Measurements from ENCODE around the gene TCEAL8. TPM values are rescaled to one million over a fixed set of nuclear protein-coding genes. Genes with fewer than 3 reads are reported as not detected.
A peak's percentile ranks its signal among the peaks of the same experiment; 100 is the strongest.
"Not testable (repeated sequence)": the region's sequence is repeated elsewhere in the genome, so short reads cannot be mapped to it uniquely, and the experiment has no call there.

TCEAL8 gene
- total RNA-seq, 4 donors from 2014 or later: 14.7 to 74.3 (median 22.9) TPM

- peak overlapping the region in 3 of 4 donors; percentile 48 to 69 (median 67) for H3K4me3 ChIP-seq
- peak overlapping the region in 2 of 4 donors; percentile 77 to 83 for H3K27ac ChIP-seq
- DNase-seq: no peak
- no peaks in the 10 kb centered on the region for H3K4me1 ChIP-seq
- no peaks in the 10 kb centered on the region for H3K36me3 ChIP-seq
- TF ChIP-seq POLR2A (IDR thresholded peaks at IDR 0.05): no peak
- TF ChIP-seq CTCF (IDR thresholded peaks at IDR 0.05): no peak
- no peaks in the 10 kb centered on the region for H3K9me3 ChIP-seq
- no peaks in the 10 kb centered on the region for H3K27me3 ChIP-seq
These were observed 1.3 kb downstream of the TCEAL8 start for GRCh38 chrX:103253608-103254007.

GRCh38 chrX:103250977-103251376, 4.0 kb downstream of the TCEAL8 start:
- no peaks in the 10 kb centered on the region for H3K36me3 ChIP-seq
- H3K27ac ChIP-seq: no peak overlapping the region
- H3K4me3 ChIP-seq: no peak overlapping the region
- DNase-seq: no peak
- TF ChIP-seq CTCF (IDR thresholded peaks at IDR 0.05) (no peak), POLR2A (IDR thresholded peaks at IDR 0.05) (no peak)
- no peaks in the 10 kb centered on the region for H3K9me3 ChIP-seq
- no peaks in the 10 kb centered on the region for H3K27me3 ChIP-seq
- no peaks in the 10 kb centered on the region for H3K4me1 ChIP-seq

GRCh38 chrX:103249805-103250204, 5.2 kb downstream of the TCEAL8 start:
- Histone ChIP-seq H3K9me3 (no peaks in the 10 kb centered on the region), H3K27me3 (no peaks in the 10 kb centered on the region), H3K27ac (no peak overlapping the region), H3K4me3 (no peak overlapping the region), H3K36me3 (no peaks in the 10 kb centered on the region), H3K4me1 (no peaks in the 10 kb centered on the region)
- no peak for DNase-seq
- no peak for TF ChIP-seq POLR2A (IDR thresholded peaks at IDR 0.05)
- TF ChIP-seq CTCF (IDR thresholded peaks at IDR 0.05): no peak

- TF ChIP-seq CTCF (IDR thresholded peaks at IDR 0.05) (peak in 4 of 6 experiments; percentile 13 to 42 (median 36)), POLR2A (IDR thresholded peaks at IDR 0.05) (no peak)
- no peak overlapping the region for H3K27ac ChIP-seq
- no peaks in the 10 kb centered on the region for H3K36me3 ChIP-seq
- DNase-seq: no peak
- no peak overlapping the region for H3K4me3 ChIP-seq
- H3K9me3 ChIP-seq: no peaks in the 10 kb centered on the region
- H3K27me3 ChIP-seq: no peaks in the 10 kb centered on the region
- no peaks in the 10 kb centered on the region for H3K4me1 ChIP-seq
These were observed 6.4 kb downstream of the TCEAL8 start for GRCh38 chrX:103248553-103248952.

GRCh38 chrX:103240155-103240554, 14.8 kb downstream of the TCEAL8 start:
- TF ChIP-seq CTCF (IDR thresholded peaks at IDR 0.05): no peak
- no peak for TF ChIP-seq POLR2A (IDR thresholded peaks at IDR 0.05)
- Histone ChIP-seq H3K9me3 (no peaks in the 10 kb centered on the region), H3K36me3 (no peaks in the 10 kb centered on the region), H3K27ac (no peak overlapping the region), H3K4me1 (no peaks in the 10 kb centered on the region), H3K4me3 (no peak overlapping the region), H3K27me3 (no peaks in the 10 kb centered on the region)
- DNase-seq: no peak

GRCh38 chrX:103236296-103236695, 18.7 kb downstream of the TCEAL8 start:
- Histone ChIP-seq H3K4me1 (no peaks in the 10 kb centered on the region), H3K9me3 (no peaks in the 10 kb centered on the region), H3K27me3 (no peaks in the 10 kb centered on the region), H3K27ac (no peak overlapping the region), H3K4me3 (no peak overlapping the region), H3K36me3 (no peaks in the 10 kb centered on the region)
- no peak for TF ChIP-seq POLR2A (IDR thresholded peaks at IDR 0.05)
- no peak for TF ChIP-seq CTCF (IDR thresholded peaks at IDR 0.05)
- no peak for DNase-seq

GRCh38 chrX:103235608-103236007, 19.3 kb downstream of the TCEAL8 start:
- not testable (repeated sequence) for H3K36me3 ChIP-seq, H3K4me3 ChIP-seq, DNase-seq, H3K4me1 ChIP-seq, H3K9me3 ChIP-seq, H3K27ac ChIP-seq, H3K27me3 ChIP-seq
